Measurements from ENCODE around the gene SLC35A1.

DNA sequence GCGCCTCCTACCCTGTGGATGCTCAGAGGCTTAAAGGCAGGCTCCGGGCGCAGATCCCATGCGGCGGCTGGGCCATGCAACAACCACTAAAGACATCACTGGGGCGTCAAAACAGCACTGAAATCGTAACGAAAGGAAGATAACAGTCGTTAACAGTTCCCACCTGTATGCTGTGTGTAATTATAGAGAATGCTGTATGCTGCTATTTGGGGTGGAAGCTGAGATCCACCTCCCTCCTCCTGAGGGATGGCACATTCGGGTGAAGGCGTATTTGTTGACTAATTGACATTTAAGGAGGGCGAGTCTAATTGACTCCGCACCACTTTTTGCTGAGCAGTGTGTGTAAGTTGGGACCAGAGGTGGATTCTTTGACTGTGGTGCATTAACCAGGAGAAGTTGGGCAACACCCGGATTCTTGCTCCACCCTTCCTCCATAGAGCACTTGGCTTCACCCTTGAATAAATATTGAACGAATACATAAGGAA is 687 bp downstream of the SLC35A1 start:
- TF ChIP-seq CTCF (IDR thresholded peaks at IDR 0.05; ENCODE audit: insufficient read depth, low read depth, low read length) = no peak
- TF ChIP-seq EZH2 (IDR thresholded peaks at IDR 0.05; ENCODE audit: insufficient read depth, low read length) = no peak

Measured in astrocyte (in vitro differentiated cells and primary cell).